CD14-positive monocyte (primary cell): ENCODE data around the gene TSSK6. TPM values are rescaled to one million over a fixed set of nuclear protein-coding genes. Genes with fewer than 3 reads are reported as not detected.

ENCODE experiments used
- DNase-seq, 3 donors: peaks; one replicate each; pipeline ENCODE4 v3.0.0-alpha.2; 2011 to 2022
- H2AFZ ChIP-seq: 2 replicates; pipeline ENCODE4 v1.6.0; 2012; ENCODE audit warnings: mild to moderate bottlenecking, low read depth, low read length, inconsistent platforms; ENCODE audit not compliant: insufficient read depth, poor library complexity, severe bottlenecking
- H3K27ac ChIP-seq, 2 donors: 1 replicate in 1 of 2; 2 replicates in 1 of 2; pipeline ENCODE4 v1.5.1; 2012 to 2013; ENCODE audit warnings: low read length in 2 of 2, control low read depth in 1 of 2, inconsistent platforms in 1 of 2, low read depth in 1 of 2, mild to moderate bottlenecking in 1 of 2
- H3K27me3 ChIP-seq, 2 donors: one replicate each; pipeline versions ENCODE4 v1.6.0 to v1.6.1; 2011 to 2013; ENCODE audit warnings: low read length in 2 of 2; ENCODE audit not compliant: control insufficient read depth in 2 of 2, insufficient read depth in 2 of 2
- H3K36me3 ChIP-seq, 2 donors: replicated peaks in 1 of 2; 1 replicate in 1 of 2; 2 replicates in 1 of 2; pipeline versions ENCODE4 v1.5.1 to v1.6.1; 2012 to 2013; ENCODE audit warnings: low read length in 2 of 2, control low read depth in 1 of 2, inconsistent platforms in 1 of 2, mild to moderate bottlenecking in 1 of 2; ENCODE audit not compliant: insufficient read depth in 2 of 2, control insufficient read depth in 1 of 2
- H3K4me1 ChIP-seq, 2 donors: 1 replicate in 1 of 2; 2 replicates in 1 of 2; pipeline versions ENCODE4 v1.5.1 to v1.6.1; 2012 to 2013; ENCODE audit warnings: low read length in 2 of 2, control low read depth in 1 of 2, inconsistent platforms in 1 of 2, mild to moderate bottlenecking in 1 of 2, moderate library complexity in 1 of 2; ENCODE audit not compliant: insufficient read depth in 2 of 2, control insufficient read depth in 1 of 2
- H3K4me2 ChIP-seq: replicated peaks from 2 replicates; pipeline ENCODE3; 2012; ENCODE audit warnings: low read length, moderate library complexity, mild to moderate bottlenecking; ENCODE audit not compliant: poor library complexity, severe bottlenecking; ENCODE audit errors: extremely low read depth
- H3K4me3 ChIP-seq, 3 experiments: fragments of 200-600 bp in 1 of 3; sonication (generic) in 1 of 3; replicated peaks in 1 of 3; 1 replicate in 2 of 3; 2 replicates in 1 of 3; pipeline ENCODE4 v1.5.1; 2011 to 2013; ENCODE audit warnings: low read length in 3 of 3, mild to moderate bottlenecking in 3 of 3, control low read depth in 2 of 3, low read depth in 2 of 3, inconsistent platforms in 1 of 3, moderate library complexity in 1 of 3
- H3K79me2 ChIP-seq: 2 replicates; pipeline ENCODE4 v1.6.0; 2012; ENCODE audit warnings: mild to moderate bottlenecking, control low read depth, inconsistent platforms, low read length, moderate library complexity; ENCODE audit not compliant: insufficient read depth
- H3K9ac ChIP-seq: 2 replicates; pipeline ENCODE4 v1.6.0; 2017; ENCODE audit warnings: low read length, mild to moderate bottlenecking; ENCODE audit not compliant: insufficient read depth, poor library complexity, severe bottlenecking
- H3K9me3 ChIP-seq, 2 donors: replicated peaks in 1 of 2; 1 replicate in 1 of 2; 2 replicates in 1 of 2; pipeline versions ENCODE4 v1.5.1 to v1.6.1; 2012 to 2013; ENCODE audit warnings: low read length in 2 of 2, control low read depth in 1 of 2; ENCODE audit not compliant: control insufficient read depth in 1 of 2, insufficient read depth in 1 of 2
- H4K20me1 ChIP-seq: 2 replicates; pipeline ENCODE4 v1.6.0; 2012; ENCODE audit warnings: mild to moderate bottlenecking, low read length, control low read depth, moderate library complexity; ENCODE audit not compliant: insufficient read depth
- H3K27ac Mint-ChIP-seq, 7 donors: one replicate each; pipeline ENCODE4 v1.8.0; 2020; ENCODE audit warnings: mild to moderate bottlenecking in 7 of 7, mixed read lengths in 7 of 7, moderate library complexity in 6 of 7, inconsistent platforms in 2 of 7
- H3K27me3 Mint-ChIP-seq, 3 donors: one replicate each; pipeline ENCODE4 v1.8.0; 2021 to 2022; ENCODE audit warnings: low read depth in 3 of 3, mild to moderate bottlenecking in 3 of 3, mixed read lengths in 3 of 3, moderate library complexity in 3 of 3, inconsistent platforms in 1 of 3
- H3K36me3 Mint-ChIP-seq, 2 donors: one replicate each; pipeline ENCODE4 v1.8.0; 2020; ENCODE audit warnings: mixed read lengths in 2 of 2, inconsistent platforms in 1 of 2, mild to moderate bottlenecking in 1 of 2
- H3K4me1 Mint-ChIP-seq: one replicate; pipeline ENCODE4 v1.8.0; 2020; ENCODE audit warnings: mild to moderate bottlenecking, mixed read lengths
- H3K4me3 Mint-ChIP-seq, 2 donors: one replicate each; pipeline ENCODE4 v1.8.0; 2020; ENCODE audit warnings: mild to moderate bottlenecking in 2 of 2, mixed read lengths in 2 of 2, moderate library complexity in 1 of 2
- H3K9me3 Mint-ChIP-seq, 7 donors: one replicate each; pipeline ENCODE4 v1.8.0; 2020 to 2022; ENCODE audit warnings: mixed read lengths in 7 of 7, mild to moderate bottlenecking in 6 of 7, moderate library complexity in 6 of 7, inconsistent platforms in 2 of 7
- WGBS: methylation state at CpG from one replicate; pipeline ENCODE4 v1.1.5; 2013; ENCODE audit warnings: missing lambda C conversion rate; ENCODE audit not compliant: insufficient coverage; 5-methylcytosine and 5-hydroxymethylcytosine counted together
- intact Hi-C, 2 donors: fragments of 100-400 bp; cut with micrococcal nuclease; formaldehyde crosslinking; loops; one replicate each; pipeline versions ENCODE4 v1.15.0 to v1.15.1; 2023
- polyA plus RNA-seq, 3 donors: library from polyadenylated mRNA; depleted of rRNA in 1 of 3; unstranded in 2 of 3; stranded (reverse) in 1 of 3; fragments of 300-500 nt in 2 of 3; fragments of >200 nt in 1 of 3; fragmentation: Illumina TruSeq in 2 of 3; gene quantifications; 1 replicate in 2 of 3; 2 replicates in 1 of 3; pipeline ENCODE4 v1.2.3, GENCODE V29; 2012 to 2021
- TF ChIP-seq, protein P1 (sequence below): fragments of 200-600 bp; IDR thresholded peaks from one replicate; pipeline ENCODE4 v1.8.0; 2022; ENCODE audit warnings: antibody characterized with exemption, mild to moderate bottlenecking

Gene TSSK6
- polyA plus RNA-seq, 3 donors: 0.27 to 0.80 TPM; not detected in 1

DNA sequence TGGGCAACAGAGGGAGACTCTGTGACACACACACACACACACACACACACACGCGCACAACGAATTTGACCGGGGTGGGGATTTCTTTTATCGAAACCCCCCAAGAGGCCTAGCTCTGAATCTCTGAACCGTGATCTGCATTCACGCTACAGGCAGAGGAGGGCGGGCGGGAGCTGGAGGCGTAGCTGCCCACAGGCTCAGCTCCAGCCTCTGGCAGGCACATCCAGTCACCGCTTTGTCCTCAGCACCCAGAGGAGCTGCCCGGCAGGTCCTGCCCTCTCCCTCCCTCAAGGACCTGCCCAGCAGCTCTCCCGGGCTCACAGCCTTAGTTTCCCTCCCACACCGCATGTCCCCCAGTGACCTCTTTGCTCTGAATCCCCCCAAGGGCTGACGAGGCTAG, 42.7 kb upstream of the TSSK6 start:
- intact Hi-C loops: no loop called here
- WGBS: 88% methylated on average over 13 of the region's 15 CpGs
- no peaks in the 10 kb centered on the region for H3K27me3 ChIP-seq
- H3K4me3 ChIP-seq: no peak overlapping the region
- no peaks in the 10 kb centered on the region for H3K36me3 ChIP-seq
- TF ChIP-seq, protein P1, sequence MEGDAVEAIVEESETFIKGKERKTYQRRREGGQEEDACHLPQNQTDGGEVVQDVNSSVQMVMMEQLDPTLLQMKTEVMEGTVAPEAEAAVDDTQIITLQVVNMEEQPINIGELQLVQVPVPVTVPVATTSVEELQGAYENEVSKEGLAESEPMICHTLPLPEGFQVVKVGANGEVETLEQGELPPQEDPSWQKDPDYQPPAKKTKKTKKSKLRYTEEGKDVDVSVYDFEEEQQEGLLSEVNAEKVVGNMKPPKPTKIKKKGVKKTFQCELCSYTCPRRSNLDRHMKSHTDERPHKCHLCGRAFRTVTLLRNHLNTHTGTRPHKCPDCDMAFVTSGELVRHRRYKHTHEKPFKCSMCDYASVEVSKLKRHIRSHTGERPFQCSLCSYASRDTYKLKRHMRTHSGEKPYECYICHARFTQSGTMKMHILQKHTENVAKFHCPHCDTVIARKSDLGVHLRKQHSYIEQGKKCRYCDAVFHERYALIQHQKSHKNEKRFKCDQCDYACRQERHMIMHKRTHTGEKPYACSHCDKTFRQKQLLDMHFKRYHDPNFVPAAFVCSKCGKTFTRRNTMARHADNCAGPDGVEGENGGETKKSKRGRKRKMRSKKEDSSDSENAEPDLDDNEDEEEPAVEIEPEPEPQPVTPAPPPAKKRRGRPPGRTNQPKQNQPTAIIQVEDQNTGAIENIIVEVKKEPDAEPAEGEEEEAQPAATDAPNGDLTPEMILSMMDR: no peak
- no peak overlapping the region for H3K4me2 ChIP-seq
- H3K79me2 ChIP-seq: no peaks in the 10 kb centered on the region
- no peaks in the 10 kb centered on the region for H3K9me3 ChIP-seq
- no peak overlapping the region for H3K27ac ChIP-seq
- Mint-ChIP-seq H3K9me3 (no peaks in the 10 kb centered on the region), H3K36me3 (no peaks in the 10 kb centered on the region), H3K4me3 (no peak overlapping the region), H3K4me1 (peaks cover 6% of the 10 kb centered on the region), H3K27ac (peak overlapping the region in 1 of 7 donors; percentile 43), H3K27me3 (peaks cover 0 to 10% (median 3%) of the 10 kb centered on the region in 3 donors)
- no peak overlapping the region for H3K9ac ChIP-seq
- H2AFZ ChIP-seq: no peak overlapping the region
- no peak for DNase-seq
- H4K20me1 ChIP-seq: no peaks in the 10 kb centered on the region
- peaks cover 0 to 3% of the 10 kb centered on the region in 2 donors for H3K4me1 ChIP-seq

DNA sequence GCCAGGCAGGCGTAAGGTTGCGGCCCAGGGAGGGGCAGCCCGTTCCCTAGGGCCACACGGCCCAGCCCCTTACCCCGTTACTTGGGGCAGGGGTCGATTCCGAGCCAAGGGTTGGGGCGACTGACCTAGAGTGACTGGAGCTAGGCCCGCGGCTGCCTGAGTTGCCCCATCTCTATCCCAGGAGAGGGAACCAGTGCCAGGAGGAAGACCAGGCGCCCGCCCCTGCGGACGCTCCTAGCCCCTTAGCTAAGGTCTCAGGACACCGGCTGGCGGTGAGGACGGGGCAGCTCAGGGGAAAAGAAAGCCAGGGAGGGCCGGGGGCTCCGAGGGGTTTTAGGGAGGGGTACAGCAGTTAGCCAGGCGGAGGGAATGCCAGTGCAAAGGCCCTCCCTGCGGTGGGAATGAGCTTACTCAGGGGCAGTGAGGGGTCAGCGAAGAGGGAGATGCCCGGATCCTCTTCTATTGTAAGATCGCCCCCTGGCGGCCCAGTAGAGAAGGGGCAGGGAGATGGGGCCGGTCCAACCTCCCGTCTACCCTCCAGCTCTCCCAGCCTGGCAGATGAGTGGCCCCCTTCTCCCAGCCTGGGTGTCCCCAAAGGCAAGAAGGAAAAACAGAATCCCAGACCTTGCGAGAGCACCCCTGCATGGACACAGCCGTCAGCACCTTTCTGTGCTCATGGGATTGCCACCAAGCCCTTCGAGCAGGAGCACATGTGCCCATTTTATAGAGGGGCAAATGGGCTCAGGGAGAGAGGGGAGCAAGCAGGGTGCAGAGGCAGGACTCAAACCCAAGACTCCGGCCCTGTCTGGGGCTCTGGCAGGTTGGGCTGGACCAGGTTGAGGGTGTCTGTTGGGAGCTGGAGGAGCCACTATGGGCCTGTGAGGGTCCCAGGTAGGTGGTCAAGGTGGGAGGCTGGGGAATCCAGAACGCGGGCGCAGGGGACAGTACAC, 39.0 kb upstream of the TSSK6 start:
- Mint-ChIP-seq H3K36me3 (no peaks in the 10 kb centered on the region), H3K9me3 (peaks cover 0 to 6% (median 5%) of the 10 kb centered on the region in 7 donors), H3K4me1 (peaks cover 1% of the 10 kb centered on the region), H3K27ac (no peak overlapping the region), H3K27me3 (peaks cover 2 to 6% (median 3%) of the 10 kb centered on the region in 3 donors), H3K4me3 (no peak overlapping the region)
- Histone ChIP-seq H2AFZ (peak overlapping the region; percentile 11), H3K9me3 (peaks cover 0 to 6% of the 10 kb centered on the region in 2 donors), H3K4me3 (no peak overlapping the region), H3K27ac (no peak overlapping the region), H3K27me3 (no peaks in the 10 kb centered on the region), H3K36me3 (no peaks in the 10 kb centered on the region), H3K79me2 (no peaks in the 10 kb centered on the region), H4K20me1 (no peaks in the 10 kb centered on the region), H3K9ac (no peak overlapping the region), H3K4me2 (no peak overlapping the region), H3K4me1 (peaks cover 0 to 1% of the 10 kb centered on the region in 2 donors)
- WGBS: 75% methylated on average over 33 of the region's 34 CpGs
- TF ChIP-seq, protein P1: peak; percentile 88
- DNase-seq: peak; percentile 39 to 68 (median 61)
- intact Hi-C loops: no loop called here
